HEK293 (cell line): ENCODE measurements around the gene LPP.

Experiments used
- CTCF ChIA-PET: fragments of 350-600 bp; formaldehyde crosslinking; extraction: SDS; loops from one replicate; lab custom pipeline; 2021; ENCODE audit warnings: antibody characterized with exemption; lab: Yijun Ruan, JAX
- POLR2A ChIA-PET: fragments of 300-600 bp; formaldehyde crosslinking; extraction: SDS; loops from one replicate; lab custom pipeline; 2020; ENCODE audit warnings: antibody characterized with exemption, inconsistent platforms; lab: Yijun Ruan, JAX
- H3K27ac ChIP-seq: fragments of 200-500 bp; sonication (Bioruptor generic); 2 replicates; pipeline ENCODE4 v1.5.1; 2014; ENCODE audit warnings: low read depth, low read length, control low read depth, inconsistent platforms; ENCODE audit errors: extremely low read depth
- H3K36me3 ChIP-seq, 2 experiments: fragments of 200-500 bp in 1 of 2; sonication (Bioruptor generic) in 1 of 2; 1 replicate in 1 of 2; 2 replicates in 1 of 2; pipeline ENCODE4 v1.5.1; 2014 to 2017; ENCODE audit warnings: inconsistent platforms in 2 of 2, low read length in 2 of 2; ENCODE audit not compliant: control insufficient read depth in 2 of 2, insufficient read depth in 1 of 2
- H3K4me1 ChIP-seq: fragments of 200-500 bp; sonication (Bioruptor generic); 2 replicates; pipeline ENCODE4 v1.5.1; 2014; ENCODE audit warnings: mild to moderate bottlenecking, low read length, inconsistent platforms; ENCODE audit not compliant: control insufficient read depth, insufficient read depth
- H3K4me3 ChIP-seq: 2 replicates; pipeline ENCODE4 v1.5.1; 2011; ENCODE audit warnings: low read depth, mild to moderate bottlenecking, control low read depth, low read length, moderate library complexity
- H3K9me3 ChIP-seq: fragments of 200-500 bp; sonication (Bioruptor generic); 2 replicates; pipeline ENCODE4 v1.5.1; 2014; ENCODE audit warnings: low read depth, low read length, inconsistent platforms; ENCODE audit not compliant: control insufficient read depth, insufficient read depth
- EGR2 ChIP-seq: fragments of 450-650 bp; formaldehyde crosslinking; IDR thresholded peaks from 2 replicates; pipeline ENCODE4 v1.5.1; 2016; ENCODE audit warnings: low read depth, missing biosample characterization, missing genetic modification characterization
- IKZF3 ChIP-seq: fragments of 450-650 bp; IDR thresholded peaks from 2 replicates; pipeline ENCODE4 v1.5.0; 2018; ENCODE audit warnings: missing biosample characterization, mild to moderate bottlenecking, missing genetic modification characterization, moderate library complexity
- KLF7 ChIP-seq: fragments of 450-650 bp; formaldehyde crosslinking; IDR thresholded peaks from 2 replicates; pipeline ENCODE4 v1.5.1; 2016; ENCODE audit warnings: missing biosample characterization, missing genetic modification characterization, borderline replicate concordance
- TSHZ1 ChIP-seq: fragments of 450-650 bp; formaldehyde crosslinking; IDR thresholded peaks from 2 replicates; pipeline ENCODE4 v1.5.1; 2016; ENCODE audit warnings: missing biosample characterization, missing genetic modification characterization, borderline replicate concordance
- WT1 ChIP-seq: fragments of 450-650 bp; formaldehyde crosslinking; IDR thresholded peaks from 2 replicates; pipeline ENCODE4 v1.5.1; 2016; ENCODE audit warnings: missing biosample characterization, missing genetic modification characterization
- ZBTB17 ChIP-seq: fragments of 450-650 bp; formaldehyde crosslinking; IDR thresholded peaks from 2 replicates; pipeline ENCODE4 v1.5.1; 2016; ENCODE audit warnings: missing biosample characterization, missing genetic modification characterization
- ZIC2 ChIP-seq: fragments of 450-650 bp; formaldehyde crosslinking; IDR thresholded peaks from 2 replicates; pipeline ENCODE4 v1.5.1; 2016; ENCODE audit warnings: missing biosample characterization, missing genetic modification characterization
- ZNF140 ChIP-seq: fragments of 450-650 bp; formaldehyde crosslinking; IDR thresholded peaks from 2 replicates; pipeline ENCODE4 v1.5.1; 2016; ENCODE audit warnings: missing biosample characterization, missing genetic modification characterization
- ZNF146 ChIP-seq: fragments of 450-650 bp; formaldehyde crosslinking; IDR thresholded peaks from 2 replicates; pipeline ENCODE4 v1.5.1; 2016; ENCODE audit warnings: missing biosample characterization, missing genetic modification characterization
- ZNF324 ChIP-seq: fragments of 450-650 bp; formaldehyde crosslinking; IDR thresholded peaks from 2 replicates; pipeline ENCODE4 v1.5.1; 2016; ENCODE audit warnings: missing biosample characterization, missing genetic modification characterization
- ZNF335 ChIP-seq: fragments of 450-650 bp; formaldehyde crosslinking; conservative IDR thresholded peaks from 2 replicates; pipeline ENCODE4 v1.5.1; 2016; ENCODE audit warnings: missing biosample characterization, missing genetic modification characterization
- ZNF433 ChIP-seq: fragments of 450-650 bp; formaldehyde crosslinking; IDR thresholded peaks from 2 replicates; pipeline ENCODE4 v1.5.1; 2016; ENCODE audit warnings: missing biosample characterization, missing genetic modification characterization, low read depth
- ZNF530 ChIP-seq: fragments of 450-650 bp; formaldehyde crosslinking; IDR thresholded peaks from 2 replicates; pipeline ENCODE4 v1.5.1; 2016; ENCODE audit warnings: low read depth, missing biosample characterization, missing genetic modification characterization
- ZNF600 ChIP-seq: fragments of 450-650 bp; formaldehyde crosslinking; IDR thresholded peaks from 2 replicates; pipeline ENCODE4 v1.5.1; 2016; ENCODE audit warnings: missing biosample characterization, missing genetic modification characterization
- ZNF830 ChIP-seq: fragments of 450-650 bp; IDR thresholded peaks from 2 replicates; pipeline ENCODE4 v1.5.0; 2018; ENCODE audit warnings: missing biosample characterization, missing genetic modification characterization, low read depth, mild to moderate bottlenecking, moderate library complexity
- ZSCAN4 ChIP-seq: fragments of 450-650 bp; formaldehyde crosslinking; IDR thresholded peaks from 2 replicates; pipeline ENCODE4 v1.5.1; 2017; ENCODE audit warnings: missing biosample characterization, missing genetic modification characterization
- TF ChIP-seq, protein P1 (sequence below): fragments of 450-650 bp; formaldehyde crosslinking; IDR thresholded peaks from 2 replicates; pipeline ENCODE4 v1.5.1; 2016; ENCODE audit warnings: missing biosample characterization, missing genetic modification characterization
- TF ChIP-seq, protein P2 (sequence below): fragments of 450-650 bp; IDR thresholded peaks from 2 replicates; pipeline ENCODE4 v1.5.1; 2018; ENCODE audit warnings: missing biosample characterization, mild to moderate bottlenecking, missing genetic modification characterization
- TF ChIP-seq, protein P3 (sequence below): IDR thresholded peaks from 2 replicates; pipeline ENCODE4 v1.6.1; 2011; ENCODE audit warnings: mild to moderate bottlenecking, low read depth, low read length, borderline replicate concordance
- TF ChIP-seq, protein P4 (sequence below): sonication (generic); formaldehyde crosslinking; IDR thresholded peaks from 2 replicates; pipeline ENCODE4 v1.8.1; 2022; ENCODE audit warnings: mild to moderate bottlenecking, moderate library complexity, missing genetic modification reagents

Gene LPP

GRCh38 chr3:188241072-188241471 is 87.1 kb downstream of the LPP start:
- H3K36me3 ChIP-seq: no peaks in the 10 kb centered on the region
- no peaks in the 10 kb centered on the region for H3K9me3 ChIP-seq
- H3K4me1 ChIP-seq: no peaks in the 10 kb centered on the region
- H3K27ac ChIP-seq: no peak overlapping the region
- H3K4me3 ChIP-seq: no peak overlapping the region
- CTCF ChIA-PET: no interaction called here
- no peak for TF ChIP-seq ZNF146 (tag by site-specific recombination)
- peak; percentile 81 for TF ChIP-seq ZNF600 (tag by site-specific recombination)
- no peak for TF ChIP-seq KLF7 (tag by site-specific recombination)
- TF ChIP-seq, protein P1, sequence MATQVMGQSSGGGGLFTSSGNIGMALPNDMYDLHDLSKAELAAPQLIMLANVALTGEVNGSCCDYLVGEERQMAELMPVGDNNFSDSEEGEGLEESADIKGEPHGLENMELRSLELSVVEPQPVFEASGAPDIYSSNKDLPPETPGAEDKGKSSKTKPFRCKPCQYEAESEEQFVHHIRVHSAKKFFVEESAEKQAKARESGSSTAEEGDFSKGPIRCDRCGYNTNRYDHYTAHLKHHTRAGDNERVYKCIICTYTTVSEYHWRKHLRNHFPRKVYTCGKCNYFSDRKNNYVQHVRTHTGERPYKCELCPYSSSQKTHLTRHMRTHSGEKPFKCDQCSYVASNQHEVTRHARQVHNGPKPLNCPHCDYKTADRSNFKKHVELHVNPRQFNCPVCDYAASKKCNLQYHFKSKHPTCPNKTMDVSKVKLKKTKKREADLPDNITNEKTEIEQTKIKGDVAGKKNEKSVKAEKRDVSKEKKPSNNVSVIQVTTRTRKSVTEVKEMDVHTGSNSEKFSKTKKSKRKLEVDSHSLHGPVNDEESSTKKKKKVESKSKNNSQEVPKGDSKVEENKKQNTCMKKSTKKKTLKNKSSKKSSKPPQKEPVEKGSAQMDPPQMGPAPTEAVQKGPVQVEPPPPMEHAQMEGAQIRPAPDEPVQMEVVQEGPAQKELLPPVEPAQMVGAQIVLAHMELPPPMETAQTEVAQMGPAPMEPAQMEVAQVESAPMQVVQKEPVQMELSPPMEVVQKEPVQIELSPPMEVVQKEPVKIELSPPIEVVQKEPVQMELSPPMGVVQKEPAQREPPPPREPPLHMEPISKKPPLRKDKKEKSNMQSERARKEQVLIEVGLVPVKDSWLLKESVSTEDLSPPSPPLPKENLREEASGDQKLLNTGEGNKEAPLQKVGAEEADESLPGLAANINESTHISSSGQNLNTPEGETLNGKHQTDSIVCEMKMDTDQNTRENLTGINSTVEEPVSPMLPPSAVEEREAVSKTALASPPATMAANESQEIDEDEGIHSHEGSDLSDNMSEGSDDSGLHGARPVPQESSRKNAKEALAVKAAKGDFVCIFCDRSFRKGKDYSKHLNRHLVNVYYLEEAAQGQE (tag by site-specific recombination): peak; percentile 91
- TF ChIP-seq ZBTB17 (tag by site-specific recombination): no peak
- no peak for TF ChIP-seq TSHZ1 (tag by site-specific recombination)
- TF ChIP-seq, protein P2, sequence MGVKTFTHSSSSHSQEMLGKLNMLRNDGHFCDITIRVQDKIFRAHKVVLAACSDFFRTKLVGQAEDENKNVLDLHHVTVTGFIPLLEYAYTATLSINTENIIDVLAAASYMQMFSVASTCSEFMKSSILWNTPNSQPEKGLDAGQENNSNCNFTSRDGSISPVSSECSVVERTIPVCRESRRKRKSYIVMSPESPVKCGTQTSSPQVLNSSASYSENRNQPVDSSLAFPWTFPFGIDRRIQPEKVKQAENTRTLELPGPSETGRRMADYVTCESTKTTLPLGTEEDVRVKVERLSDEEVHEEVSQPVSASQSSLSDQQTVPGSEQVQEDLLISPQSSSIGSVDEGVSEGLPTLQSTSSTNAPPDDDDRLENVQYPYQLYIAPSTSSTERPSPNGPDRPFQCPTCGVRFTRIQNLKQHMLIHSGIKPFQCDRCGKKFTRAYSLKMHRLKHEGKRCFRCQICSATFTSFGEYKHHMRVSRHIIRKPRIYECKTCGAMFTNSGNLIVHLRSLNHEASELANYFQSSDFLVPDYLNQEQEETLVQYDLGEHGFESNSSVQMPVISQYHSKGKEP: no peak
- peak; percentile 68 for TF ChIP-seq ZIC2 (tag by site-specific recombination)
- no peak for TF ChIP-seq ZSCAN4
- TF ChIP-seq, protein P3, sequence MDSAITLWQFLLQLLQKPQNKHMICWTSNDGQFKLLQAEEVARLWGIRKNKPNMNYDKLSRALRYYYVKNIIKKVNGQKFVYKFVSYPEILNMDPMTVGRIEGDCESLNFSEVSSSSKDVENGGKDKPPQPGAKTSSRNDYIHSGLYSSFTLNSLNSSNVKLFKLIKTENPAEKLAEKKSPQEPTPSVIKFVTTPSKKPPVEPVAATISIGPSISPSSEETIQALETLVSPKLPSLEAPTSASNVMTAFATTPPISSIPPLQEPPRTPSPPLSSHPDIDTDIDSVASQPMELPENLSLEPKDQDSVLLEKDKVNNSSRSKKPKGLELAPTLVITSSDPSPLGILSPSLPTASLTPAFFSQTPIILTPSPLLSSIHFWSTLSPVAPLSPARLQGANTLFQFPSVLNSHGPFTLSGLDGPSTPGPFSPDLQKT: no peak
- TF ChIP-seq ZNF433: no peak
- no peak for TF ChIP-seq EGR2 (tag by site-specific recombination)
- TF ChIP-seq ZNF324: no peak
- TF ChIP-seq ZNF335 (tag by site-specific recombination): no peak
- POLR2A ChIA-PET: no interaction called here

DNA sequence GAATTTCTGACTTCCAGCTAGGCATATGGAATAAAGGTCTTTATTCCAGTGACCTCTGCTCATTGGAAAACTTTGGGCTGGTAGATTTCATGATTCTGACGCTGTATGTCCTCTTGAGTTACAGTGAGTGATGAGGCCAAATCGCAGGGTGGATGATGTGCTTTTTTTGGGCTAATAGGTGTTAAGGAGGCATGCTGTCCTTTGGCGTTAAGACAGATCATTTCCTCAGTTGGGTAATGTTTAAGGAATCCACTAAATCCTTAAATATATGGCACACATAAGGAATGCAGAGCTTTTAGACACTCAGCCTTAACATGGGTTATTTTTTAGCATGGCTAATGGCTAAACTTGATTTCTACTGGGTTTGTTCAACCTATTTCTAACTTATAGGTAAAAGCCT is 87.9 kb downstream of the LPP start:
- Histone ChIP-seq H3K4me1 (no peaks in the 10 kb centered on the region), H3K4me3 (no peak overlapping the region), H3K9me3 (no peaks in the 10 kb centered on the region), H3K27ac (no peak overlapping the region), H3K36me3 (no peaks in the 10 kb centered on the region)
- ChIA-PET POLR2A (no interaction called here), CTCF (no interaction called here)
- TF ChIP-seq, protein P4, sequence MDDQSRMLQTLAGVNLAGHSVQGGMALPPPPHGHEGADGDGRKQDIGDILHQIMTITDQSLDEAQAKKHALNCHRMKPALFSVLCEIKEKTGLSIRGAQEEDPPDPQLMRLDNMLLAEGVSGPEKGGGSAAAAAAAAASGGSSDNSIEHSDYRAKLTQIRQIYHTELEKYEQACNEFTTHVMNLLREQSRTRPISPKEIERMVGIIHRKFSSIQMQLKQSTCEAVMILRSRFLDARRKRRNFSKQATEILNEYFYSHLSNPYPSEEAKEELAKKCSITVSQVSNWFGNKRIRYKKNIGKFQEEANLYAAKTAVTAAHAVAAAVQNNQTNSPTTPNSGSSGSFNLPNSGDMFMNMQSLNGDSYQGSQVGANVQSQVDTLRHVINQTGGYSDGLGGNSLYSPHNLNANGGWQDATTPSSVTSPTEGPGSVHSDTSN: no peak
- TF ChIP-seq WT1 (tag by site-specific recombination): no peak
- TF ChIP-seq IKZF3 (tag by site-specific recombination): no peak
- TF ChIP-seq ZNF830 (tag by site-specific recombination): no peak
- no peak for TF ChIP-seq ZNF530
- no peak for TF ChIP-seq ZNF140
